ENCODE results near the gene BICDL2.

DNA sequence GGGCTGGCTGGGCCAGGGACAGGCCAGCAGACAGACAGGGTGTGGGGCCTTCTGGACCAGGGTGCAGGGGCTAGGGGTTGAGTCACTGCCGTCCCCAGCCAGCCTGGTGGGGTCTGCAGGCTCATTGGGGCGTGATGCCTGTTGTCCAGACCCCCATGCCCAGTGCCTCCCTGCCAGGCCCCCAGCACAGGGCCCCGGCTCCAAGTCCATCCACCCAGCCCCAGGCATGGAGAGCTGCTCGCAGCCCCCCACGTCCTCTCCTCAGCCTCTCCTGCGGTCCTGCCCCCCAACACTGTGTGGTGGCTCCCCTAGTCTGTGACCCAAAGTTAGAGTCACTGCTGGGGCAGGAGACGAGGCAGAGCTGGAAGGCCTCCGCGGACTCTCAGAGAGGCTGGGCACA lies 49.5 kb downstream of the BICDL2 start:
- TF ChIP-seq, protein P1, sequence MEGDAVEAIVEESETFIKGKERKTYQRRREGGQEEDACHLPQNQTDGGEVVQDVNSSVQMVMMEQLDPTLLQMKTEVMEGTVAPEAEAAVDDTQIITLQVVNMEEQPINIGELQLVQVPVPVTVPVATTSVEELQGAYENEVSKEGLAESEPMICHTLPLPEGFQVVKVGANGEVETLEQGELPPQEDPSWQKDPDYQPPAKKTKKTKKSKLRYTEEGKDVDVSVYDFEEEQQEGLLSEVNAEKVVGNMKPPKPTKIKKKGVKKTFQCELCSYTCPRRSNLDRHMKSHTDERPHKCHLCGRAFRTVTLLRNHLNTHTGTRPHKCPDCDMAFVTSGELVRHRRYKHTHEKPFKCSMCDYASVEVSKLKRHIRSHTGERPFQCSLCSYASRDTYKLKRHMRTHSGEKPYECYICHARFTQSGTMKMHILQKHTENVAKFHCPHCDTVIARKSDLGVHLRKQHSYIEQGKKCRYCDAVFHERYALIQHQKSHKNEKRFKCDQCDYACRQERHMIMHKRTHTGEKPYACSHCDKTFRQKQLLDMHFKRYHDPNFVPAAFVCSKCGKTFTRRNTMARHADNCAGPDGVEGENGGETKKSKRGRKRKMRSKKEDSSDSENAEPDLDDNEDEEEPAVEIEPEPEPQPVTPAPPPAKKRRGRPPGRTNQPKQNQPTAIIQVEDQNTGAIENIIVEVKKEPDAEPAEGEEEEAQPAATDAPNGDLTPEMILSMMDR (conservative IDR thresholded peaks at IDR 0.05; ENCODE audit: low read depth, low read length), result no peak
- TF ChIP-seq EZH2 (IDR thresholded peaks at IDR 0.05; ENCODE audit: borderline replicate concordance, low read depth, low read length, poor library complexity, severe bottlenecking), result no peak

Measured in A673 (cell line).